BE2C (cell line): ENCODE data around the gene NOL4L.

Experiments used
- DNase-seq: peaks from one replicate; pipeline ENCODE4 v3.0.0-alpha.2; 2020
- H3K27me3 ChIP-seq: fragments of 250-450 bp; sonication (Bioruptor Pico); 2 replicates; pipeline ENCODE4 v1.5.1; 2020; ENCODE audit warnings: mild to moderate bottlenecking
- H3K36me3 ChIP-seq: fragments of 250-450 bp; sonication (Bioruptor Pico); 2 replicates; pipeline ENCODE4 v1.5.1; 2020; ENCODE audit warnings: mild to moderate bottlenecking
- H3K4me1 ChIP-seq: fragments of 250-450 bp; sonication (Bioruptor Pico); 2 replicates; pipeline ENCODE4 v1.5.1; 2020
- H3K4me3 ChIP-seq: 2 replicates; pipeline ENCODE4 v1.5.1; 2011; ENCODE audit warnings: low read depth, low read length
- H3K9me3 ChIP-seq: fragments of 250-450 bp; sonication (Bioruptor Pico); 2 replicates; pipeline ENCODE4 v1.5.1; 2020
- CTCF ChIP-seq: IDR thresholded peaks from 2 replicates; pipeline ENCODE4 v1.5.1; 2012; ENCODE audit warnings: mild to moderate bottlenecking, low read depth, low read length

NOL4L gene

DNA sequence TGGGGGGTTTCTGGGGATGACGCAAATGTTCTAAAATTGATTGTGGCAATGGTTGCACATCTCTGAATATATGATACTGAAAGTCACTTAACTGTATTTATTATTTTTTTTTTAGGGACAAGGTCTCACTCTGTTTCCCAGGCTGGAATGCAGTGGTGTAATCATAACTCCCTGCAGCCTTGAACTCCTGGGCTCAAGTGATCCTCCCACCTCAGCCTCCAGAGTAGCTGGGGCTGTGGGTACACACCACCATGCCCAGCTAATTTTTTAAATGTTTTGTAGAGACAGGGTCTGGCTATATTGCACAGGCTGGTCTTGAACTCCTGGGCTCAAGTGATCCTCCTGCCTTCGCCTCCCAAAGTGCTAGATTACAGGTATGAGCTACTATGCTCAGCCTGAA is 33.4 kb downstream of the NOL4L start:
- Histone ChIP-seq H3K36me3 (no peaks in the 10 kb centered on the region), H3K9me3 (no peaks in the 10 kb centered on the region), H3K27me3 (no peaks in the 10 kb centered on the region), H3K4me1 (peaks cover 4% of the 10 kb centered on the region; the same call in 1 of the 2 replicates), H3K4me3 (no peak overlapping the region)
- DNase-seq, result no peak
- no peak for TF ChIP-seq CTCF

GRCh38 chr20:32549842-32550241 is 35.3 kb downstream of the NOL4L start:
- Histone ChIP-seq H3K36me3 (no peaks in the 10 kb centered on the region), H3K9me3 (no peaks in the 10 kb centered on the region), H3K4me1 (no peaks in the 10 kb centered on the region), H3K4me3 (no peak overlapping the region), H3K27me3 (no peaks in the 10 kb centered on the region)
- no peak for DNase-seq
- no peak for TF ChIP-seq CTCF

DNA sequence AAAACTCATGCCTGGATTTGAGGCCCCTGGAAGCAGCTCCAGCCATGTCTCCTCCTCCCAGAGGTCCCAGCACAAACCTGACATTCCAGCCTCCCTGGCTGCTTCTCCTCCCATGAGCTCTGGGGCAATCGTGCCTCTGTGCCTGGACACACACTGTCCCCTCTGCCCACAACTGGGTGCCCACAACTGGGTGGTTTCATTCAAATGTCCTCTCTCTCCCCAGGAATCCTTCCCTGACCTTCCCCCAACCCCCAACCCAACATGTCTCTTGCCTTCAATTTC is 37.4 kb downstream of the NOL4L start:
- no peaks in the 10 kb centered on the region for H3K4me1 ChIP-seq
- H3K4me3 ChIP-seq, result no peak overlapping the region
- no peak for DNase-seq
- no peak for TF ChIP-seq CTCF
- H3K27me3 ChIP-seq, result no peaks in the 10 kb centered on the region
- no peaks in the 10 kb centered on the region for H3K36me3 ChIP-seq
- no peaks in the 10 kb centered on the region for H3K9me3 ChIP-seq

- no peak for TF ChIP-seq CTCF
- H3K36me3 ChIP-seq, result no peaks in the 10 kb centered on the region
- no peaks in the 10 kb centered on the region for H3K4me1 ChIP-seq
- no peaks in the 10 kb centered on the region for H3K27me3 ChIP-seq
- no peak for DNase-seq
- H3K9me3 ChIP-seq, result no peaks in the 10 kb centered on the region
- H3K4me3 ChIP-seq, result no peak overlapping the region
Observed at GRCh38 chr20:32546918-32547752, 38.0 kb downstream of the NOL4L start.

DNA sequence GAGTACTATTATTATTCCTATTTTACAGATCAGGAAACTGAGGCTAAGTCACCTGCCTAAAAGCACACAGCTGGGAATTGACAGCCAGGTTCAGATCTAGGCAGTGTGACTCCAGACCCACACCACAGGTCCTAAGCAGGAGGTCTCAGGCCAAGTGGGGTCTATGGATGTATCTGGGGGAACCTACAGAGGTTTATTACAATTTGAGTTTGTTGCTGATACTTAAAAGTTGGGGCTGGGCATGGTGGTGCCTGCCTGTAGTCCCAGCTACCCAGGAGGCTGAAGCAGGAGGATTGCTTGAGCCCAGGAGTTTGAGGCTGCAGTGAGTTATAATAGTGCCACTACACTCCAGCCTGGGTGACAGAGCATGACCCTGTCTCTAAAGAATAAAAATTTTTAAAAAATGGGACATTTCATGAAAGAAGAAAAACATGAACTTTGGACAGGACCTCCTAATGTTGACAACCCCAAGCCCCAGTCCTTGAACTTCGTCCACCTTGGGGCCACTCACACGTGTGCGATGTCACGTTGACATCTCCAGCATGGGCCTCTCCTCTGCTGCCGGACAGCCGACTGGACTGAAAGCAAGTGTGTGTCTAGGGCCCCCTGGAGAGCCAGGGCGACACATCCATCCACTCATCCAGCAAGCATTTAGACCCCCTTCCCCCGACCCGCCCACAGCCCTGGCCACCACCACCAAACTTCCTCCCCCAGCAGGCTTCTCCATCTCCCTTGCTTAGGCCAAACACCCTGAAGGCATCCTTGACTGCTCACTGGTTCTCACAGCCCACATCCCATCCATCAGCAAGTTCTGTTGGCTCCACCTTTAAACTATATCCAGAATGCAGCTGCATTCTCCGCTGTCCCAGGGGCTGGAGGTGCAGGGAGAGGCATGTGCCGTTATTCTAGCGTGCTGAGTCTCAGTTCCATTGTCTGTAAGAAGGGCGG is 40.0 kb downstream of the NOL4L start:
- Histone ChIP-seq H3K4me3 (no peak overlapping the region), H3K27me3 (no peaks in the 10 kb centered on the region), H3K4me1 (peaks cover 6% of the 10 kb centered on the region), H3K9me3 (no peaks in the 10 kb centered on the region), H3K36me3 (no peaks in the 10 kb centered on the region)
- DNase-seq, result no peak
- TF ChIP-seq CTCF, result no peak
